NCI-H1417 treated with DMSO at 0.1 percent for 48 hours (cell line): Measurements from ENCODE around the gene GPR27.

Source experiments
- DNase-seq: peaks from one replicate; lab custom pipeline; 2025; lab: John Stamatoyannopoulos, UW

Gene GPR27

GRCh38 chr3:71753701-71754609, at the start of gene GPR27:
TSS of gene GPR27 (plus strand) at chr3:71753855. CDS start at chr3:71754050, 195 bp downstream.
- no peak for DNase-seq

- DNase-seq: no peak
These were observed 48.7 kb upstream of the GPR27 start for GRCh38 chr3:71704915-71705314.

- no peak for DNase-seq
These were observed 48.0 kb upstream of the GPR27 start for GRCh38 chr3:71705681-71706080.

GRCh38 chr3:71707595-71707994, 46.1 kb upstream of the GPR27 start:
- no peak for DNase-seq

- DNase-seq: no peak
These were observed 45.1 kb upstream of the GPR27 start for GRCh38 chr3:71708476-71709105.

GRCh38 chr3:71709908-71710511, 43.6 kb upstream of the GPR27 start:
- no peak for DNase-seq

- no peak for DNase-seq
These were observed 42.7 kb upstream of the GPR27 start for GRCh38 chr3:71710906-71711494.

GRCh38 chr3:71713041-71713440, 40.6 kb upstream of the GPR27 start:
- DNase-seq: peak; percentile 65

GRCh38 chr3:71714595-71714994, 39.1 kb upstream of the GPR27 start:
- DNase-seq: no peak

- no peak for DNase-seq
These were observed 35.6 kb upstream of the GPR27 start for GRCh38 chr3:71718072-71718471.

- no peak for DNase-seq
These were observed 32.7 kb upstream of the GPR27 start for GRCh38 chr3:71721002-71721401.

- DNase-seq: no peak
These were observed 32.0 kb upstream of the GPR27 start for GRCh38 chr3:71721651-71722157.

GRCh38 chr3:71722693-71723092, 31.0 kb upstream of the GPR27 start:
- no peak for DNase-seq

- DNase-seq: no peak
These were observed 30.0 kb upstream of the GPR27 start for GRCh38 chr3:71723452-71724170.

- no peak for DNase-seq
These were observed 29.5 kb upstream of the GPR27 start for GRCh38 chr3:71724171-71724453.

- DNase-seq: no peak
These were observed 28.9 kb upstream of the GPR27 start for GRCh38 chr3:71724584-71725270.

GRCh38 chr3:71725271-71725991, 28.2 kb upstream of the GPR27 start, which contains the start of gene EIF4E3:
TSS of gene EIF4E3 (minus strand) at chr3:71725402. CDS start at chr3:71725367, 35 bp downstream.
- no peak for DNase-seq

- no peak for DNase-seq
These were observed 27.5 kb upstream of the GPR27 start for GRCh38 chr3:71726146-71726545.

GRCh38 chr3:71728632-71729342, 24.9 kb upstream of the GPR27 start:
- no peak for DNase-seq

GRCh38 chr3:71732637-71733036, 21.0 kb upstream of the GPR27 start:
- no peak for DNase-seq
